HG02759 (cell line): ENCODE measurements around the gene CCDC146.
A peak's percentile ranks its signal among the peaks of the same experiment; 100 is the strongest.
"Not testable (repeated sequence)": the region's sequence is repeated elsewhere in the genome, so short reads cannot be mapped to it uniquely, and the experiment has no call there.

Experiments
- ATAC-seq: cut with Tn5 transposase; IDR thresholded peaks from one replicate; pipeline ENCODE4 v1.9.1; 2021; ENCODE audit warnings: mild to moderate bottlenecking, moderate library complexity; ENCODE audit not compliant: unreplicated experiment

The CCDC146 gene

DNA sequence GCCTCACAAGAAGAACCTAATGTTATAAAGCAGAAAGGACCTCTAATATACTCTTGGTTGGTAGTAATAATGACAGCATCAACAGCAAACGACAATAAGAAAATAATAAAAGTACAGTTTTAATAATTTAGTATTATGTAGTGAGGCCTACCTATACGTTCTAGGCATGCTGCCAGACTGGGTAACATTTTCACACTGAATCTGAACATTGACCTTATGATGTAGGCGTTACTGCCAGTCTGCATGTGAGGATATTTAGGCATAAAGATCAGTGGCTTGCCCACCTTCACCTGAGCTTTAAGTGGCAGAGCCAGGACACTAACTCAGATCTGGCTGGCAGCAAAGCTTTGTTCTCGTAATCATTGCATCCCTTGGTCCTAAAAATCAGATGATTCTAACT lies 74.7 kb downstream of the CCDC146 start:
- no peak for ATAC-seq

DNA sequence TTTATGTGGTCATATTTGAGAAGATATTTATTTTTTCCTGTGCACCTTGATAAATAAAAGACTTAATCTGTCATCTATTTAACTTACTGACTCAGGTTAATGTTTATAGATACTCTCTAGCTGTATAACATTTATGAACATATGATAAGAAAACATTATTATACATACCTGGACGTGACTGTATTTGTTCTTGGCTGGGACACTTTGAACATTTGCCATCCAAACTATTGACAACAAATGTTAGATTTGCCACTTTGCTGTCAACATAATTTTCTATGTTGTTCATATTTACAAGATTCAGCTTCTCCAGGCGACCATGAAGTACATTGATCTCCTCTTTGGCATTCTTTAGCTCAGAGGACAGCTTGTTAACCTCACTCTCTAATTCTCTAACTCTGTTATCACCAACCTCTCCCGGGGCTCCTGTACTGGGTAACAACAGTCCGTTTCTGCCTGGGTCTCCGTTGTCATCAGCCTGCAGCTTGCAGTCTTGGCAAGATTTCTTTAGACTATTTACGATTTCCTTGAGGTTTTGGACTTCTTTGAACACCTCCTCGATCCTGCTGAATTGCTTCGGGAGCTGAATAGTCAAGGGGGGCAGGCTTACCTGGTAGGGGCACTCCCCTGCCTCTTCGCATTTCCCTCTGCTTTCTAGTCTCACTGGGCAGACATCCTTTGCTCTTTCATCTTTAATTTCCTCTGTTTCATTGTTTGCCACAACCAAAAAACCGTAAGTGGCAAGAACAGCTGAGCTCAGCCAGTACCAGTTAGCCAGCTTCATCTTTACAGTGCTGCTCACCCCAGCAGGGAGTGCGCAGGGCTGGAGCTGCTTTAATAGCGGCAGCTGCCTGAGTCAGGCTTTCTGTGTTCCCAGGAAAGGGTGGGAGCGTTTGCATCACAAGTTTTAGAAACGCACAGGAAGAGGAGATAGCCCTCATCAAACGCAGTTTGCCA lies 76.9 kb downstream of the CCDC146 start, which contains the start of gene FGL2:
TSS of gene FGL2 (minus strand) at position 807 of the 954 bp plus-strand sequence. CDS start at position 781, 26 bp downstream.
- ATAC-seq = peak; percentile 20

DNA sequence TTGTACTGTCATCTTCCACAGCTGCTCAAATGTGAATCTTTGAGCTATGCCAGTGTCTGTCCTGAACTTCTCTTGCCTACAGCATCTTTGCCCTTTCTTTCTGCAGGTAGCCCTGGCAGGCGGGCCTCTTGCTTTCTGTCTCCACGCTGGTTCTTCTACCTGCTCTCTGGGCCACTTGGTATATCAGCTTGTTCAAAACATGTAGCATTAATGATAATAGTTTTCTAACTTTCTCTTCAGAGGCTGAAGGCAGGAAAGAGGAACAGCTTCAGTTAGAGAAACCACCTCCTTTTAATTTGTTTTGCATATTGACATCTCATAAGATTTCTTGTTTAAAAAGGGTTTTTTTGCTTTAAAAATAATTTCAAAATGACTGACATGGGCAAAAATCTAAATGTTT lies 78.1 kb downstream of the CCDC146 start:
- ATAC-seq = no peak

DNA sequence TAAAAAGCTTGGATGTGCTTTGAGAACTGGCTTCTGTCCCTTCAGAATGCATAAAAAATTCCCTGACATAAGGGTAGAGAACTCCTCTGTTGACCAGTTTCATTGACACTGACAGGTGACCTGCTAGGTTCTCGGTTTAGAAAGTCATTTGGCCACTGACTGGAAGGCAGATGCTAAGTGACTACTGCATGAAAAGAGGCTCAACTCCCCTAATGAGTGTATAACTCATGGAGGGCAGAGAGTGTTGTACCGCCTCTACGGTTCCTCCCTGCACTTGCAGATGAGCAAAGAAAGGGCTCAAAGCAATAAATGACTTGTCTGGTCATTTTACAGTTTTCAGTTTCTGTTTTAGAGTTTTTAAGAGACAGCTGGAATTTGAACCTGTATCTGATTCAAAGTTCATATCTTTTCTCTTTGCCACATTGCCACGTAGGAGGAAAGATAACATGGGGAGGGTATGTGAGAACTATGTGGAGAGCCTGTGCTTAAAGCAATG lies 80.1 kb downstream of the CCDC146 start:
- ATAC-seq = peak; percentile 92

DNA sequence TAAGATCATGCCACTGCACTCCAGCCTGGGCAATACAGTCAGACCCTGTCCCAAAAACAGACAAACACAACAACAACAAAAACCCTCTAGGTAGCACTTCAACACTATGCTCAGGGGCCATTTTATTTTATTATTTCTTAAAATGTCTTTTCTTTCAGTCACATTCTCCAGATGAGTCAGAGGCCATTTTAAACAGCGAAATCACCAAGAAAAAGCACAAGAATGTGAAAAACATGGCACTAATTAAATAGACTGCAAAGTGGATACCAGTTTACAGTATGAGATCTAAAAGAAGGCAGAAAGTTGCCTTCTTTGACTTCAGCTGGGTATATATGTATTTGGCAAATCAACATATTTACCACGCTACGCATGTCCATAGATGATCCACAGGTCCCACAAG lies 83.3 kb downstream of the CCDC146 start:
- ATAC-seq = no peak

DNA sequence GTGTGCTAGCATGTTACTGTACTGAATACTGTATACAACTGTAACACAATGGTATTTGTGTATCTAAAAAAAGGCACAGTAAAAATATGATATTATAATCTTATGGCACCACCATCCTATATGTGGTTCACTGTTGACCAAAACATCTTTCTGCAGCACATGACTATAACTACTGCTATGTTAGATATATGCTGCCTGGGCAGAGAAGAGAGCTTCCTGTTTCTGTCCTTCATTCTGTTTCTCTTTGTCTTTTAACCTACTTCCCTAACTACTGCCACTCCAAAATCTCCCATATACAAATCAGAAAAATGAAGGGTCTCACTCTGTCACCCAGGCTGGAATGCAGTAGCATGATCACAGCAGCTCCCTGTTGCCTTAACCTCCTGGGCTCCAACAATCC lies 86.0 kb downstream of the CCDC146 start:
- ATAC-seq = no peak

DNA sequence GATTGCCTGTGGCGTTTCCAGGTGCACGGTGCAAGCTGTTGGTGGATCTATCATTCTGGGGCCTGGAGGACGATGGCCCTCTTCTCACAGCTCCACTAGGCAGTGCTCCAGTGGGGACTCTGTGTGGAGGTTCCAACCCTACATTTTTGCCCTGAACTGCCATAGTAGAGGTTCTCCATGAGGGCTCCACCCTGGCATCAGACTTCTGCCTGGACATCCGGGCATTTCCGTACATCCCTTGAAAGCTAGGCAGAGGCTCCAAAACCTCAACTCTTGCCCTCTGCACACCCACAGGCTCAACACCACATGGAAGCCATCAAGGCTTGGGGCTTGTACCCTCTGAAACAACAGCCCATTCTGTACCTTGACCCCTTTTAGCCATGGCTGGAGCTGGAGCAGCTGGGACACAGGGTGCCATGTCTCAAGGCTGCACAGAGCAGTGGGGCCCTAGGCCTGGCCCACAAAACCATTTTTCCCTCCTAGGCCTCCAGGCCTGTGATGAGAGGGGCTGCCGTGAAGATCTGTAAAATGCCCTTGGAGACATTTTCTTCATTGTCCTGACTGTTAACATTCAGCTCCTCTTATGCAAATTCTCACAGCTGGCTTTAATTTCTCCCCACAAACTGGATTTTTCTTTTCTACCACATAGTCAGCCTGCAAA lies 87.2 kb downstream of the CCDC146 start:
- no peak for ATAC-seq

DNA sequence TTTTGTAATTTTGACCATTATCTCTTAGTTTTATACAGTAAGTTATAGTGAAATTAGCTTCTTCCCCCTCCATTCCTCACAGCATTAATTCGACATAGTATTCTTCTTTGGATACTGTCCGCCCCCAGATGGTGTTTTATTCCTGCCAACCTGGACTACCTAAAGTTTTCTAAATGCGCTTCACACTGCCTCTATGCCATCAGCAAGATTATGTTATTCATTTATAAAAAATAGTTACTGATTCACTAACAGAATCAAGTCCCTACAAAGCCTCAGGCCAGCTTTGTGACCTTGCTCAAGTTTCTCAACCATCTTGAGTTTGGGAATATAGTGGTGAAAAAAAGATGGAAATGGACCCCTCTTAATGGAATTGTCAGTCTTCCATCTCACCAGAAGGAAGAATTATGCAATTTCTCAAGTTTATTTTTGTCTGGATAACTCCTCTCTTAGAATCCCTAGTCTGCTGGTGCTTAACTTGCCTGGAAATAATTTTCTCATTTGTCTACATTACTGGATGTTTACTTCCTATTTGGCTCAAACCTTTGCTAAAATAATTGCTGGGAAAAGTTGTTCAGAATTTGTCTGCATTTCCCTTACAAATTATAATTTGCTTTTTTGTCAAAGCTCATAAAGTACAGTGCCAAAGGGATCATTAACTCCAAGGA lies 93.9 kb downstream of the CCDC146 start:
- ATAC-seq = no peak

DNA sequence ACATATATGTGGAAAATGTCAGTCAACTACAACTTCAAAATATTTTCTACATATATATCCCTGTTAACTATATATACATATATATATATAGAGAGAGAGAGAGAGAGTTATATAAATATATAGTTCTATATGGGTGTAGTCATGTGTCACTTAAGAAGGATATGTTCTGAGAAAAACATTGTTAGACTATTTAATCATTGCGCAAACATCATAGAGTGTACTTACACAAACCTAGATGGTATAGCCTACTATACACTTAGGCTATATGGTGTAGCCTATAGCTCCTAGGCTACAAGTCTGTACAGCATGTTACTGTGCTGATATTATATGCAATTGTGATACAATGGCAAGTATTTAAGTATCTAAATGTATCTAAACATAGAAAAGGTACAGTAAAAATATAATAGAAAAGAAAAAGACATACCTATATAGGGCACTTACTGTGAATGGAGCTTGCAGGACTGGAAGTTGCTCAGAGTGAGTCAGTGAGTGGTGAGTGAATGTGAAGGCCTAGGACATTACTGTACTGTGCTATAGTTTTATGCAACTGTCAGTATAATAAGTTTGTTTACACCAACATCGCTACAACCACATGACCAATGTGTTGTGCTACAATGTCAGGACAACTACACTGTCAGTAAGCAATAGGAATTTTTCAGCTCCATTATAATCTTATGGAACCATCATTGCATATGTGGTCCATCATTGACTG lies 95.2 kb downstream of the CCDC146 start:
- no peak for ATAC-seq

DNA sequence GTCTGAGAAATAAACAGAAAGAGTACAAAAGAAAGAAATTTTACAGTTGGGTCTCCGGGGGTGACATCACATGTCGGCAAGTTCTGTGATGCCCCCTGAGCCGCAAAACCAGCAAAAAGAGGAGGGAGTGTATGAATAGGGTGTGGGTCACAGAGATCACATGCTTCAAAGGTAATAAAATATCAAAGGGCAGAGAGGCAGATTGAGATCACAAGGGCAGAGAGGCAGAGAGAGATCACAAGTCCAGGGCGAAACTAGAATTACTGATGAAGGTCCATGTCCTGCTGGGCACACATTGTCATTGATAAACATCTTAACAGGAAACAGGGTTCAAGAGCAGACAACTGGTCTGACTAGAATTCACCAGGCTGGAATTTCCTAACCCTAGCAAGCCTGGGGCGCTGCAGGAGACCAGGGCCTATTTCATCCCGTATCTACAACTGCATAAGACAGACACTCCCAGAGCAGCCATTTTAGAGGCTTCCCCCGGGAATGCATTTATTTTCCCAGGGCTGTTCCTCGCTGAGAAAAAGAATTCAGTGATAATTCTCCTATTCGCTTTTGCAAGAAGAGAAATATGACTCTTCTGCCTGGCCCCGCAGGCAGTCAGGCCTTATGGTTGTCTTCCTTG lies 97.4 kb downstream of the CCDC146 start:
- not testable (repeated sequence) for ATAC-seq

DNA sequence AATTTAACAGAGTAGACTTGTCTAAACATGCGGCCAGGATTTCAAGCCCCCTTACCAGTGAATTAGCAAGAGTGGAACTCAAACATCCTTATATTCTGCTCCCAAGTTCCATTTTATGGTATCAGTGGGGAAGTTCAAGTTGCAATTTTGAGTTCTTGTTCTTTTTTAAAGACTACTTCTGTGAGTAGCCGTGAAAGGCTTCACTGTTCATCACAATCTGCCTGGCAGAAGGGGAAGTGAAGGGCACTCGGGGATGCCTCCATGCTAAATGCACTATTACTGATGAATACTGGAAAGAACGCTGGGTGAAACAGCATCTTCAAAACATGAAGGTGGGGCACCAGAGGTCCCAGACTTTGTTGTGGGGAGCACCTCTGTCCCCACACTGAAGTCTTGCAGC lies 99.7 kb downstream of the CCDC146 start:
- ATAC-seq = no peak

DNA sequence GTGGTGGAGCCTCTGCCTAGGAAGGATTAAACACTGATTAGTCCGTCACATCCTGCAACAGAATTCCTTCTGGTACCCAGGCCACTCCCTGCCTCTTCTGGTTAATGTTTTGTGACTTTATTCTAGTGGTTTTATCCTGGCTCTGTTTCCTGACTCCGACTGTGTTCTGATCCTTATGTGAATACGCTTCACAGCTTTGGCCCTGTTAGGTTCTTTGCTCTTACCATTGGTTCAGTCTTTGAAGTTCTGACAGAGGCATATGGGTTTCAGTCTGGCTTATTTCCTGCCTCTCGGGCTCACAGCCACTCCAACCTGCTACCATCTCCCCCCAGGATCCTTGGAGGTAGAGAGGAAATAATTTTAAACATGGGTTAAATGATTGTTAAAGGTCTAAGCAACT lies 100.4 kb downstream of the CCDC146 start:
- ATAC-seq = no peak

DNA sequence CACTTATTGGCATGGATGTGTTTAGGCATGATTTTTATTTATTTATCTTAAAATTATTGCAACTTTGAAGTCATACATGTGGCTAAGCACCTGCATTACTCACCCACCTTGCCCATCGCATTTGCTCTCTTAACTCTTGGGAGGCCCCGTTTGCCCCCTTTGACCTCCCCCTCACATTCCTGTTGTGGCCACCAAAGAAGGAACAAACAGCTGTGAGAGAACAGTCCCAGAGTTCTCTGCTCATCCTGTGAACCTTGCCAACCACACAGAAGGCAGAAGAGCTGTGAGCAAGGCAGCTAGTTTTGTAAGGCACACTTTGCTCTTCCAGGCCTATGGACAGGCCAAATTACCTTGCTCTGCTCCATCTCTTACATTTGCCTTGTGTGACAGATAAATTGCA lies 100.8 kb downstream of the CCDC146 start:
- no peak for ATAC-seq

DNA sequence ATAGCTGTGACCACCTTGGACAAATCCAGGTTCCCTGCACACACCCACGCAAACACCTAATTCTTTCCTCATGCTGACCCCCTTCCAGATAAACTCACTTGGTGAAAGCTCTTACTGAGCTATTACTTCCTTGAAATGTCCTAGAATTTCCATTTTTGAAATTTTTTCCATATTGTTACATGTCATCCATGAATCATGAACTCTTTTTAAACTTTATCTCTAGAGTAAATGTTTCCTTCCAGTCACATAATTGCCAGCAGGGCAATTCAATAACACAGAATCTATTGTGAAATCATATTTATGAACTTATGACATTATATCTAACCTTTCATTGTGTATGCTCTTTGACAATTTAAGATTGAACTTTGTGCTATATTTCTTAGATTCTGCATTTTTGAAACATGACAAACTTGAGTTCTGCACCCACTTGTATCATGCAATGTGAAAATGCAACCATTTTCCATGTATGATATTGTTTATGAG lies 104.0 kb downstream of the CCDC146 start:
- no peak for ATAC-seq

DNA sequence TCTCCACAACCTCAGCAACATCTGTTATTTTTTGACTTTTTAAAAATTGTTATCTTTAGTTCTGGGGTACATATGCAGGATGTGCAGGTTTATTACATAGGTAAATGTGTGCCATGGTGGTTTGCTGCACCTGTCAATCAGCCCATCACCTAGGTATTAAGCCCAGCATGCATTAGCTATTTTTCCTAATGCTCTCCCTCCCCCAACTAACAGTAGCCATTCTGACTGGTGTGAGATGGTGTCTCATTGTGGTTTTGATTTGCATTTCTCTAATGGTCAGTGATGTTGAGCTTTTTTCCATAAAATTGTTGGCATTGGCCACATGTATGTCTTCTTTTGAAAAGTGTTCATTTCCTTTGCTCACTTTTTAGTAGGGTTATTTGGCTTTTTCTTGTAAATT lies 106.4 kb downstream of the CCDC146 start:
- not testable (repeated sequence) for ATAC-seq

DNA sequence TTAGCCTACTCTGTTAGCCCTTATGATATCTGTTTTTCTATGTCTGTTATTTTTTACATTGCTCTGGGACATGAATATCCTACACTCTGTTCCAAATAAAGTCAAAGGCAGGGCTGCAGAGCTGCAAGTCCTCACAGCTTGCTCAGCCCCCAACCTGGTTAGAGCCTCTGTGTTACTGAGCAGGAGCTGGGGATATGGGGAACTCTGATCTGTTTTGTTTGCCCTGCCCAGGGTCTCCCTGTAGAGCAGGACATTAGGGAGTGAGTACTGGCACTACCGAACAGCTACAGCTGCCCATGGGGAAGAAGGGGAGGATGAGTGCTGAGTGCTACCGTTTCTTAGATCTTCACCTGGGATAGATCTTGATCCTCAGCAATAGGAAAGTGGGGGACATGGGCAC lies 110.1 kb downstream of the CCDC146 start:
- no peak for ATAC-seq

DNA sequence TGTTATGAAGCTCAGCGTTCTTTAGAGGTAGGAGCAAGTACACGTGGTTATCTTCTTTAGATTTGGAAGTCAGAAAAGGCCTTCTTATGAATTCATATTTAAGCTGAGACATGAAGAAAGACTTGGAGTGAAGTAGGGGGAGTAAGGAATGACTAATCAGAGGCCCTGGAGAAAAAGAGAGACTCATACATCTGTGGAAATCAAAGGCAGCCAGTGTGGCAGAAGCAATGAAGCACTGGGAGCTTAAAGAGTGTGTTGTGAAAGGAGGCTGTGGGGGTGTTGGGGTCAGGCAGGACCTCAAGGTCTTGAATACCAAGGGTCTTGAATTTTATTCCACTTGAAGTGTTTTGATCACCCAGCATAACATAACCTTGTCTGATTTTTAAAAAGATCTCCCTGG lies 112.9 kb downstream of the CCDC146 start:
- no peak for ATAC-seq

DNA sequence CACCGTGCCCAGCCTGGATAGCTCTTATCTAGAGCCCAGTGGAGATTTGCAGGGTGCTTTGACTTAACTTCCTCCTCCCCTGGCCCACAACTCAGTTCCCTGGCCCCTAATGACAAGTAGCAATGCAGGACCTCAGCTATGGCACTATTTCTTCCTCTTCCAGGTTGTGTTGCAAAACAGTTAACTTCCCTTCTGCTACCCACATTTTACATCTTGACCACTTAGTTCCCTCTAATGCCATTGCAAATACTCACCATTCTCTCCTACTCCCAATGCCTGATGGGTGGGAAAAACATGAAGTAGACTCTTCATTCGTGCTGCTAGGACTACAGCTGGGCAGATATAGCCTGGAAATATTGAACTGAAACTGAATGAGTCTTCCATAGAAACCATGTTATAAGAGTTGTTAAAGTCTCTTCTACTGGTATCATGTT lies 116.3 kb downstream of the CCDC146 start:
- no peak for ATAC-seq

DNA sequence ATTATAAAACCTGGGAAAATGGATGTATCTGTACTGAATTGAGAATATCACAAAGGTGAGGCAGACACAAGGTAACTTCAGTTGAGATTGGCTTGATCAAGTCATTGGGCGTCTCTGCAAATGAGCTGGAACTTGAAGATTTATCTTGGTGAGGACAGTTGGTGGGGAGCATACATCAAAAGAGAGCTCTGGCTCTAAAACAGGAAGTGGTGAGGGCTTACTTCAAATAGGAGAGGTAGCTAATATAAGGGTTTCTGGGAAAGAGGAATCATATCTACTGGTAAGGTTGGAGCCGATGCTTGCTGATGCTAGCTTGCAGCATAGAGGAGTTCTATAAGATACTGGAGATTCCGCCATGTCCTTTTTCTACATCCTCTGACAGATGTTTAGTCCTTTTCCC lies 117.1 kb downstream of the CCDC146 start:
- no peak for ATAC-seq

DNA sequence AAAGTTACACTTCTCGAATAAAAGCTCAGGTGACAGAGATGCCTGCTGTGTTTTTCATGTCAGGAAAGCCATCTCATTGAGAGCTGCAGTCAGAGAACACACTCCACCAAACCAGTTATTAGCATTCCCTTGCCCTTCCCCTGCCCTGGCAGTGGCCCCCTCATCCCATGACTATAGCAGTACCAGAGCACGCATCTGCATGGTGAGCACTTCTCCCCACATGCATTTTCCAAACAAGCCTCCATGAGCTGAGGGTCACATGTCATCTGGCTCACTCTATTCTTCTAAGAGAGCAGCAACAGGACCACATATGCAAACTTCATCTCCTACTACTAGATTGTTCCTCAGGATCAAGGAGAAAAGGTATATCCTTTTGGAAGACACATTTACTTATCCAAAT lies 119.7 kb downstream of the CCDC146 start:
- ATAC-seq = no peak
